Endothelial cell of umbilical vein (primary cell): ENCODE measurements around the gene GRIN3A. TPM values are rescaled to one million over a fixed set of nuclear protein-coding genes. Genes with fewer than 3 reads are reported as not detected.

Experiments used
- BruUV-seq: library from RNA; stranded (reverse); fragments of 400-500 nt; replicated peaks from 2 replicates; lab custom pipeline; 2021; lab: Mats Ljungman, UMichigan
- CTCF ChIA-PET: fragments of 300-600, 350-600 bp; sonication (Branson Sonifier 250); formaldehyde crosslinking; loops from one replicate; lab custom pipeline; 2021; ENCODE audit warnings: antibody characterized with exemption, inconsistent platforms; lab: Charles Lee
- POLR2A ChIA-PET: fragments of 300-600, 350-600 bp; sonication (Branson Sonifier 250); formaldehyde crosslinking; loops from one replicate; lab custom pipeline; 2021; ENCODE audit warnings: antibody characterized with exemption, inconsistent platforms; lab: Charles Lee
- DNase-seq: peaks from one replicate; pipeline ENCODE4 v3.0.0-alpha.2; 2011; ENCODE audit warnings: low read depth, low spot score
- FAIRE-seq: peaks from 2 replicates; lab custom pipeline; 2011; peaks lifted over from hg19 to GRCh38; lab: Jason Lieb, UNC
- H2AFZ ChIP-seq: 2 replicates; pipeline ENCODE4 v1.6.0; 2012; ENCODE audit warnings: low read depth, low read length, control low read depth, inconsistent platforms
- H3K27ac ChIP-seq: 2 replicates; pipeline ENCODE4 v1.5.1; 2011; ENCODE audit warnings: low read depth, mild to moderate bottlenecking, control low read depth, low read length, moderate library complexity; ENCODE audit not compliant: insufficient read depth
- H3K27me3 ChIP-seq, 2 experiments: 2 replicates each; pipeline versions ENCODE4 v1.6.0 to v1.6.1; 2011; ENCODE audit warnings: low read length in 2 of 2, mixed read lengths in 1 of 2; ENCODE audit not compliant: control insufficient read depth in 2 of 2, insufficient read depth in 2 of 2
- H3K36me3 ChIP-seq, 2 experiments: 2 replicates in 1 of 2; 3 replicates in 1 of 2; pipeline ENCODE4 v1.5.1; 2011; ENCODE audit warnings: low read length in 2 of 2, mild to moderate bottlenecking in 1 of 2, moderate library complexity in 1 of 2; ENCODE audit not compliant: control insufficient read depth in 2 of 2, insufficient read depth in 2 of 2; ENCODE audit errors: extremely low read depth in 1 of 2
- H3K4me1 ChIP-seq: 3 replicates; pipeline ENCODE4 v1.5.1; 2011; ENCODE audit warnings: mild to moderate bottlenecking, low read length; ENCODE audit not compliant: control insufficient read depth, insufficient read depth; ENCODE audit errors: extremely low read depth
- H3K4me2 ChIP-seq: 2 replicates; pipeline ENCODE4 v1.6.1; 2011; ENCODE audit warnings: low read length, control low read depth, mixed read lengths; ENCODE audit not compliant: insufficient read depth
- H3K4me3 ChIP-seq, 3 experiments: fragments of 200-600 bp in 1 of 3; sonication (generic), shearing (Covaris generic) in 1 of 3; replicated peaks in 1 of 3; 2 replicates each; pipeline ENCODE4 v1.5.1; 2011 to 2016; ENCODE audit warnings: control low read depth in 3 of 3, low read length in 3 of 3, mild to moderate bottlenecking in 2 of 3, inconsistent platforms in 1 of 3, low read depth in 1 of 3, moderate library complexity in 1 of 3; ENCODE audit not compliant: insufficient read depth in 1 of 3
- H3K79me2 ChIP-seq: 2 replicates; pipeline ENCODE4 v1.6.0; 2012; ENCODE audit warnings: low read length, inconsistent platforms; ENCODE audit not compliant: control insufficient read depth, insufficient read depth
- H3K9ac ChIP-seq: replicated peaks from 2 replicates; pipeline ENCODE3; 2011; ENCODE audit warnings: low read length, control low read depth; ENCODE audit not compliant: insufficient read depth; ENCODE audit errors: extremely low read depth
- H3K9me1 ChIP-seq: replicated peaks from 3 replicates; pipeline ENCODE4 v1.6.0; 2011; ENCODE audit warnings: mild to moderate bottlenecking, low read length; ENCODE audit not compliant: control insufficient read depth, insufficient read depth; ENCODE audit errors: extremely low read depth
- H3K9me3 ChIP-seq: replicated peaks from 2 replicates; pipeline ENCODE4 v1.5.1; 2012; ENCODE audit warnings: low read length, inconsistent platforms; ENCODE audit not compliant: control insufficient read depth, insufficient read depth
- H4K20me1 ChIP-seq: replicated peaks from 2 replicates; pipeline ENCODE3; 2011; ENCODE audit warnings: mild to moderate bottlenecking, low read length; ENCODE audit not compliant: control insufficient read depth, insufficient read depth; ENCODE audit errors: extremely low read depth
- EZH2 ChIP-seq: IDR thresholded peaks from 2 replicates; pipeline ENCODE4 v1.6.1; 2012; ENCODE audit warnings: borderline replicate concordance, low read depth, mild to moderate bottlenecking, moderate library complexity, low read length, inconsistent platforms; ENCODE audit not compliant: severe bottlenecking
- FOS ChIP-seq: IDR thresholded peaks from 2 replicates; pipeline ENCODE4 v1.6.1; 2011; ENCODE audit warnings: mild to moderate bottlenecking, low read length, moderate library complexity, borderline replicate concordance; ENCODE audit not compliant: insufficient read depth
- GATA2 ChIP-seq: IDR thresholded peaks from 2 replicates; pipeline ENCODE4 v1.7.0; 2011; ENCODE audit warnings: low read depth, mild to moderate bottlenecking, moderate library complexity, mixed read lengths, low read length; ENCODE audit not compliant: insufficient read length, insufficient read depth
- JUN ChIP-seq: IDR thresholded peaks from 2 replicates; pipeline ENCODE4 v1.6.1; 2011; ENCODE audit warnings: borderline replicate concordance, low read depth; ENCODE audit not compliant: insufficient read length, insufficient read depth
- MYC ChIP-seq: IDR thresholded peaks from one replicate; pipeline ENCODE4 v1.6.1; 2011; ENCODE audit warnings: mild to moderate bottlenecking, low read depth, low read length
- POLR2A ChIP-seq: IDR thresholded peaks from 2 replicates; pipeline ENCODE4 v1.6.1; 2012; ENCODE audit warnings: low read depth, mild to moderate bottlenecking, control low read depth, low read length
- POLR2AphosphoS5 ChIP-seq: IDR thresholded peaks from 2 replicates; pipeline ENCODE4 v1.6.1; 2012; ENCODE audit warnings: low read depth, mild to moderate bottlenecking, control low read depth, low read length, moderate library complexity; ENCODE audit not compliant: insufficient read depth
- dilution Hi-C: fragments of 300-500 bp; cut with MboI; formaldehyde crosslinking; loops from one replicate; pipeline ENCODE4 v1.15.0; 2019; ENCODE audit warnings: low sequenced_read_pairs; ENCODE audit not compliant: extremely low pct_ligation_motif_present
- intact Hi-C: fragments of 100-400 bp; cut with micrococcal nuclease; formaldehyde crosslinking; loops from one replicate; pipeline ENCODE4 v1.10.0; 2022
- polyA plus RNA-seq, 4 experiments: library from polyadenylated mRNA; depleted of rRNA in 3 of 4; stranded (reverse) in 3 of 4; unstranded in 1 of 4; fragments of >200 nt; gene quantifications; 2 replicates each; pipeline versions ENCODE4 v1.2.1 to v1.2.3, GENCODE V29; 2011 to 2012; ENCODE audit warnings: missing spikeins in 1 of 4
- total RNA-seq: library from RNA; stranded (reverse); gene quantifications from 2 replicates; pipeline ENCODE4 v1.2.3, GENCODE V29; 2021
- TF ChIP-seq, protein P1 (sequence below), 2 donors: IDR thresholded peaks; 1 replicate in 1 of 2; 2 replicates in 1 of 2; pipeline ENCODE4 v1.5.1; 2011; ENCODE audit warnings: low read length in 2 of 2, mild to moderate bottlenecking in 2 of 2, moderate library complexity in 2 of 2, control low read depth in 1 of 2, inconsistent platforms in 1 of 2, low read depth in 1 of 2; ENCODE audit not compliant: insufficient read depth in 1 of 2; ENCODE audit errors: extremely low read depth in 1 of 2
- TF ChIP-seq, protein P2 (sequence below): IDR thresholded peaks from 2 replicates; pipeline ENCODE4 v1.6.1; 2011; ENCODE audit not compliant: insufficient read depth, insufficient read length

GRIN3A gene
- total and polyA plus RNA-seq, 2 donors (not counting 3 experiments of a cell fraction or from before 2014, with no cell fraction given), result not detected

- Histone ChIP-seq H3K4me1 (no peaks in the 10 kb centered on the region), H4K20me1 (no peaks in the 10 kb centered on the region), H2AFZ (no peak overlapping the region), H3K9ac (no peak overlapping the region), H3K79me2 (no peaks in the 10 kb centered on the region), H3K9me1 (no peaks in the 10 kb centered on the region), H3K27ac (no peak overlapping the region), H3K4me3 (no peak overlapping the region), H3K36me3 (no peaks in the 10 kb centered on the region), H3K27me3 (no peaks in the 10 kb centered on the region), H3K4me2 (no peak overlapping the region), H3K9me3 (no peaks in the 10 kb centered on the region)
- DNase-seq, result no peak
- CTCF ChIA-PET, result no interaction called here
- FAIRE-seq, result no peak
- intact Hi-C loops (no loop called here), dilution Hi-C loops (no loop called here)
- BruUV-seq, result no TSS peak
- TF ChIP-seq, protein P1, sequence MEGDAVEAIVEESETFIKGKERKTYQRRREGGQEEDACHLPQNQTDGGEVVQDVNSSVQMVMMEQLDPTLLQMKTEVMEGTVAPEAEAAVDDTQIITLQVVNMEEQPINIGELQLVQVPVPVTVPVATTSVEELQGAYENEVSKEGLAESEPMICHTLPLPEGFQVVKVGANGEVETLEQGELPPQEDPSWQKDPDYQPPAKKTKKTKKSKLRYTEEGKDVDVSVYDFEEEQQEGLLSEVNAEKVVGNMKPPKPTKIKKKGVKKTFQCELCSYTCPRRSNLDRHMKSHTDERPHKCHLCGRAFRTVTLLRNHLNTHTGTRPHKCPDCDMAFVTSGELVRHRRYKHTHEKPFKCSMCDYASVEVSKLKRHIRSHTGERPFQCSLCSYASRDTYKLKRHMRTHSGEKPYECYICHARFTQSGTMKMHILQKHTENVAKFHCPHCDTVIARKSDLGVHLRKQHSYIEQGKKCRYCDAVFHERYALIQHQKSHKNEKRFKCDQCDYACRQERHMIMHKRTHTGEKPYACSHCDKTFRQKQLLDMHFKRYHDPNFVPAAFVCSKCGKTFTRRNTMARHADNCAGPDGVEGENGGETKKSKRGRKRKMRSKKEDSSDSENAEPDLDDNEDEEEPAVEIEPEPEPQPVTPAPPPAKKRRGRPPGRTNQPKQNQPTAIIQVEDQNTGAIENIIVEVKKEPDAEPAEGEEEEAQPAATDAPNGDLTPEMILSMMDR (IDR thresholded peaks at IDR 0.05; ENCODE audit: extremely low read depth in 1 of 2, insufficient read depth in 1 of 2, low read depth in 1 of 2, low read length in 2 of 2), result no peak
- TF ChIP-seq EZH2, result no peak
- TF ChIP-seq GATA2, result no peak
- no peak for TF ChIP-seq FOS
- no peak for TF ChIP-seq POLR2A
- TF ChIP-seq, protein P2, sequence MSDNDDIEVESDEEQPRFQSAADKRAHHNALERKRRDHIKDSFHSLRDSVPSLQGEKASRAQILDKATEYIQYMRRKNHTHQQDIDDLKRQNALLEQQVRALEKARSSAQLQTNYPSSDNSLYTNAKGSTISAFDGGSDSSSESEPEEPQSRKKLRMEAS, result no peak
- no peak for TF ChIP-seq JUN
- no peak for TF ChIP-seq POLR2AphosphoS5
- TF ChIP-seq MYC, result no peak
- POLR2A ChIA-PET, result no interaction called here
Observed at GRCh38 chr9:101689039-101689438, 49.4 kb downstream of the GRIN3A start.
